Measurements from ENCODE around the gene DSC1. TPM values are rescaled to one million over a fixed set of nuclear protein-coding genes. Genes with fewer than 3 reads are reported as not detected.

The DSC1 gene
- under 1 TPM in 1 of 7 donors, not detected in 6; 0.11 TPM for total RNA-seq
- polyA plus RNA-seq: not detected
- long read RNA-seq, donor 1: 0 reads
- long read RNA-seq, donor 2: 0 reads
- long read RNA-seq, donor 3: 0 reads

- WGBS, 3 donors: 57 to 61% (median 60%) methylated on average over 5 of the region's 5 CpGs
- intact Hi-C loops (cut with DNase I): no loop called here
- no peak within 1 kb of the TSS for H3K4me3 ChIP-seq
- H3K27me3 ChIP-seq: no peaks in the 10 kb centered on the region
- H3K36me3 ChIP-seq: no peaks in the 10 kb centered on the region
- DNase-seq: no peak
- no peaks in the 10 kb centered on the region for H3K9me3 ChIP-seq
- H3K4me1 ChIP-seq (ENCODE audit: insufficient read depth): no peaks in the 10 kb centered on the region
- no peak within 1 kb of the TSS for H3K27ac ChIP-seq
- TF ChIP-seq POLR2A (IDR thresholded peaks at IDR 0.05) (no peak), CTCF (IDR thresholded peaks at IDR 0.05) (no peak), EP300 (IDR thresholded peaks at IDR 0.05) (no peak)
These were observed at the start of gene DSC1 for GRCh38 chr18:31162825-31163435. Gene DSC1, minus strand, starts transcription at chr18:31162856. Its CDS starts 262 bp downstream, at chr18:31162594.

GRCh38 chr18:31211047-31211446 is 48.4 kb upstream of the DSC1 start:
- 69 to 88% (median 85%) methylated on average over 1 of the region's 1 CpG for WGBS, 3 donors
- H3K9me3 ChIP-seq: no peaks in the 10 kb centered on the region
- H3K36me3 ChIP-seq: no peaks in the 10 kb centered on the region
- no peaks in the 10 kb centered on the region for H3K4me1 ChIP-seq (ENCODE audit: insufficient read depth)
- no peak for TF ChIP-seq CTCF (IDR thresholded peaks at IDR 0.05)
- no peak for TF ChIP-seq EP300 (IDR thresholded peaks at IDR 0.05)
- TF ChIP-seq POLR2A (IDR thresholded peaks at IDR 0.05): no peak
- no peak overlapping the region for H3K4me3 ChIP-seq
- no peaks in the 10 kb centered on the region for H3K27me3 ChIP-seq
- no peak for DNase-seq
- intact Hi-C loops (cut with DNase I): no loop called here
- no peak overlapping the region for H3K27ac ChIP-seq

- intact Hi-C loops (cut with DNase I): no loop called here
- DNase-seq: no peak
- TF ChIP-seq POLR2A (IDR thresholded peaks at IDR 0.05) (no peak), CTCF (IDR thresholded peaks at IDR 0.05) (no peak), EP300 (IDR thresholded peaks at IDR 0.05) (no peak)
- Histone ChIP-seq H3K27me3 (no peaks in the 10 kb centered on the region), H3K27ac (no peak overlapping the region), H3K4me3 (no peak overlapping the region), H3K9me3 (no peaks in the 10 kb centered on the region), H3K4me1 (ENCODE audit: insufficient read depth) (no peaks in the 10 kb centered on the region), H3K36me3 (no peaks in the 10 kb centered on the region)
- 59 to 72% (median 71%) methylated on average over 4 of the region's 4 CpGs for WGBS, 3 donors
These were observed 46.4 kb upstream of the DSC1 start for GRCh38 chr18:31209041-31209440.

GRCh38 chr18:31207391-31207790 is 44.7 kb upstream of the DSC1 start:
- no peaks in the 10 kb centered on the region for H3K9me3 ChIP-seq
- DNase-seq: no peak
- H3K4me1 ChIP-seq (ENCODE audit: insufficient read depth): no peaks in the 10 kb centered on the region
- intact Hi-C loops (cut with DNase I): no loop called here
- no peak overlapping the region for H3K4me3 ChIP-seq
- H3K36me3 ChIP-seq: no peaks in the 10 kb centered on the region
- no peaks in the 10 kb centered on the region for H3K27me3 ChIP-seq
- TF ChIP-seq POLR2A (IDR thresholded peaks at IDR 0.05) (no peak), CTCF (IDR thresholded peaks at IDR 0.05) (no peak), EP300 (IDR thresholded peaks at IDR 0.05) (no peak)
- no peak overlapping the region for H3K27ac ChIP-seq
- 59 to 76% (median 73%) methylated on average over 6 of the region's 6 CpGs for WGBS, 3 donors
